ENCODE measurements around the gene HMSD. TPM values are rescaled to one million over a fixed set of nuclear protein-coding genes. Genes with fewer than 3 reads are reported as not detected.

The HMSD gene
- total and polyA plus RNA-seq, 2 of the 4 experiments (the other 2 are of a cell fraction) = 0.17 to 0.36 TPM

GRCh38 chr18:63924551-63924950, 24.6 kb upstream of the HMSD start:
- no peak overlapping the region for H3K9ac ChIP-seq (ENCODE audit: low read depth, low read length)
- no peak overlapping the region for H3K4ac ChIP-seq (ENCODE audit: low read depth, low read length)
- H2BK15ac ChIP-seq (ENCODE audit: low read depth, low read length) = no peak overlapping the region
- no peak overlapping the region for H2BK20ac ChIP-seq (ENCODE audit: low read depth, low read length)
- peak; percentile 27; the same call in 1 of the 2 replicates for ATAC-seq (ENCODE audit: low read depth)
- no peak overlapping the region for H3K56ac ChIP-seq (ENCODE audit: extremely low read depth, insufficient read depth, low read length)
- DNase-seq = peak; percentile 20
- no peak overlapping the region for H2BK120ac ChIP-seq (ENCODE audit: low read depth, low read length)
- TF ChIP-seq FOS (IDR thresholded peaks at IDR 0.05; ENCODE audit: low read depth, low read length) (no peak), CHD1 (IDR thresholded peaks at IDR 0.05; ENCODE audit: low read depth, low read length) (no peak), RCOR1 (IDR thresholded peaks at IDR 0.05; ENCODE audit: insufficient replicate concordance, low read length) (no peak)
- no peak overlapping the region for H2AFZ ChIP-seq (replicated peaks; ENCODE audit: low read length, poor library complexity)
- no peak overlapping the region for H3K18ac ChIP-seq (ENCODE audit: low read depth, low read length)
- H3K9me3 ChIP-seq (ENCODE audit: control insufficient read depth, insufficient read depth, low read length) = no peaks in the 10 kb centered on the region
- no peaks in the 10 kb centered on the region for H3K4me1 ChIP-seq (ENCODE audit: control insufficient read depth, insufficient read depth, low read length)
- H3K14ac ChIP-seq (replicated peaks; ENCODE audit: low read depth, low read length) = no peak overlapping the region
- no peaks in the 10 kb centered on the region for H4K20me1 ChIP-seq (ENCODE audit: insufficient read depth, low read length)
- no peak overlapping the region for H3K27ac ChIP-seq (ENCODE audit: insufficient read depth, low read length)
- H4K5ac ChIP-seq (ENCODE audit: low read depth, low read length) = no peak overlapping the region
- no peaks in the 10 kb centered on the region for H3K79me1 ChIP-seq (ENCODE audit: low read depth in 1 of 2, low read length in 2 of 2)
- dilution Hi-C loops (cut with HindIII; ENCODE audit: low sequenced_read_pairs, unreplicated experiment) = no loop called here
- H2AK9ac ChIP-seq (replicated peaks; ENCODE audit: low read depth, low read length, poor library complexity) = no peak overlapping the region
- intact Hi-C loops (cut with micrococcal nuclease) = no loop called here
- no peak overlapping the region for H2BK5ac ChIP-seq (ENCODE audit: low read depth, low read length, poor library complexity, severe bottlenecking)
- H3K4me3 ChIP-seq (ENCODE audit: insufficient read depth, low read depth, low read length) = no peak overlapping the region
- no peak overlapping the region for H2AK5ac ChIP-seq (ENCODE audit: low read depth, low read length)
- ChIA-PET POLR2A (ENCODE audit: unreplicated experiment) (no interaction called here), CTCF (interaction anchor here (0.6 kb wide), 1 partner anchor 24 kb away, joined by 3 read pairs; no protein-coding TSS in a partner anchor)
- no peak overlapping the region for H4K8ac ChIP-seq (ENCODE audit: low read depth in 2 of 2, low read length in 2 of 2)
- in situ Hi-C loops (cut with MboI; ENCODE audit: low sequenced_read_pairs) = no loop called here
- no CpG with 5 or more reads among the region's 1 CpG for WGBS, 2 experiments (ENCODE audit: extremely low coverage in 2 of 2, insufficient read length in 1 of 2)
- no peak overlapping the region for H3K4me2 ChIP-seq (ENCODE audit: low read depth, low read length)
- no peak overlapping the region for H4K91ac ChIP-seq (ENCODE audit: insufficient read depth, low read depth, low read length)
- H3K9me1 ChIP-seq (ENCODE audit: insufficient read depth, low read length) = no peaks in the 10 kb centered on the region
- H3K23ac ChIP-seq (ENCODE audit: low read depth, low read length) = no peak overlapping the region
- no peaks in the 10 kb centered on the region for H3K36me3 ChIP-seq (ENCODE audit: control insufficient read depth, insufficient read depth, low read length)
- H3K27me3 ChIP-seq (ENCODE audit: control insufficient read depth, insufficient read depth, low read length) = peaks cover 2% of the 10 kb centered on the region; the same call in 1 of the 2 replicates
- no TSS peak for BruUV-seq (replicated peaks)

Measured in IMR-90 (cell line).